Neuronal stem cell (in vitro differentiated cells): ENCODE measurements around the gene BUB3.

Source experiments
- DNase-seq: peaks from one replicate; pipeline ENCODE4 v3.0.0-alpha.2; 2013; ENCODE audit warnings: low spot score
- H2AFZ ChIP-seq: one replicate; pipeline ENCODE4 v1.6.1; 2013; ENCODE audit warnings: mild to moderate bottlenecking, low read length, inconsistent platforms
- H2AK5ac ChIP-seq: 2 replicates; pipeline ENCODE4 v1.6.1; 2013; ENCODE audit warnings: low read depth, mild to moderate bottlenecking, inconsistent platforms, low read length, moderate library complexity, mixed read lengths
- H2BK120ac ChIP-seq: 2 replicates; pipeline ENCODE4 v1.6.1; 2013; ENCODE audit warnings: low read depth, mild to moderate bottlenecking, inconsistent platforms, low read length, moderate library complexity, mixed read lengths
- H2BK12ac ChIP-seq: one replicate; pipeline ENCODE4 v1.6.1; 2013; ENCODE audit warnings: low read length, inconsistent platforms
- H2BK15ac ChIP-seq: 2 replicates; pipeline ENCODE4 v1.6.1; 2013; ENCODE audit warnings: mild to moderate bottlenecking, low read length, inconsistent platforms, mixed read lengths
- H2BK5ac ChIP-seq: one replicate; pipeline ENCODE4 v1.6.1; 2013; ENCODE audit warnings: inconsistent platforms, mild to moderate bottlenecking, low read length, moderate library complexity
- H3K14ac ChIP-seq: one replicate; pipeline ENCODE4 v1.6.1; 2013; ENCODE audit warnings: low read length, inconsistent platforms
- H3K18ac ChIP-seq: 2 replicates; pipeline ENCODE4 v1.6.1; 2013; ENCODE audit warnings: low read length, inconsistent platforms
- H3K23ac ChIP-seq: 2 replicates; pipeline ENCODE4 v1.6.1; 2013; ENCODE audit warnings: low read depth, mild to moderate bottlenecking, mixed read lengths, low read length, inconsistent platforms; ENCODE audit not compliant: poor library complexity
- H3K27ac ChIP-seq: replicated peaks from 3 replicates; pipeline ENCODE4 v1.5.1; 2013; ENCODE audit warnings: low read length, inconsistent platforms
- H3K27me3 ChIP-seq, 3 experiments: 2 replicates each; pipeline ENCODE4 v1.6.1; 2013; ENCODE audit warnings: low read length in 3 of 3, mild to moderate bottlenecking in 2 of 3, inconsistent platforms in 1 of 3, low read depth in 1 of 3, mixed read lengths in 1 of 3, moderate library complexity in 1 of 3; ENCODE audit not compliant: control insufficient read depth in 3 of 3, insufficient read depth in 3 of 3
- H3K36me3 ChIP-seq, 2 donors: replicated peaks in 1 of 2; 2 replicates each; pipeline ENCODE4 v1.6.1; 2013; ENCODE audit warnings: low read length in 2 of 2; ENCODE audit not compliant: control insufficient read depth in 2 of 2, insufficient read depth in 2 of 2
- H3K4ac ChIP-seq: 2 replicates; pipeline ENCODE4 v1.6.1; 2013; ENCODE audit warnings: inconsistent platforms, mild to moderate bottlenecking, low read length, moderate library complexity
- H3K4me1 ChIP-seq, 2 donors: 1 replicate in 1 of 2; 2 replicates in 1 of 2; pipeline ENCODE4 v1.6.1; 2013; ENCODE audit warnings: low read length in 2 of 2, low read depth in 1 of 2; ENCODE audit not compliant: control insufficient read depth in 2 of 2, insufficient read depth in 1 of 2
- H3K4me2 ChIP-seq: one replicate; pipeline ENCODE4 v1.6.1; 2013; ENCODE audit warnings: mild to moderate bottlenecking, low read length, inconsistent platforms; ENCODE audit not compliant: insufficient read depth, poor library complexity, severe bottlenecking
- H3K4me3 ChIP-seq, 2 donors: 2 replicates each; pipeline ENCODE4 v1.5.1; 2013; ENCODE audit warnings: low read length in 2 of 2, mild to moderate bottlenecking in 2 of 2, inconsistent platforms in 1 of 2, moderate library complexity in 1 of 2
- H3K79me1 ChIP-seq: one replicate; pipeline ENCODE4 v1.6.1; 2013; ENCODE audit warnings: low read depth, mild to moderate bottlenecking, inconsistent platforms, low read length, moderate library complexity
- H3K9ac ChIP-seq: one replicate; pipeline ENCODE4 v1.6.1; 2013; ENCODE audit warnings: mild to moderate bottlenecking, low read depth, low read length, inconsistent platforms; ENCODE audit not compliant: poor library complexity
- H3K9me3 ChIP-seq, 2 donors: replicated peaks in 1 of 2; 2 replicates each; pipeline versions ENCODE3 to v1.6.1; 2013; ENCODE audit warnings: low read length in 2 of 2, mild to moderate bottlenecking in 2 of 2, inconsistent platforms in 1 of 2, low read depth in 1 of 2, mixed read lengths in 1 of 2, moderate library complexity in 1 of 2; ENCODE audit not compliant: control insufficient read depth in 2 of 2, insufficient read depth in 1 of 2
- H4K8ac ChIP-seq: one replicate; pipeline ENCODE4 v1.6.1; 2013; ENCODE audit warnings: low read depth, mild to moderate bottlenecking, inconsistent platforms, low read length, moderate library complexity
- H4K91ac ChIP-seq: one replicate; pipeline ENCODE4 v1.6.1; 2013; ENCODE audit warnings: low read length, low read depth, mild to moderate bottlenecking, inconsistent platforms; ENCODE audit not compliant: poor library complexity
- WGBS, 2 donors: extraction: QIAGEN DNeasy Blood & Tissue Kit; methylation state at CpG; one replicate each; pipeline ENCODE4 v1.1.7; 2013; ENCODE audit warnings: missing lambda C conversion rate in 2 of 2, mixed read lengths in 1 of 2; ENCODE audit not compliant: insufficient read length in 2 of 2, insufficient replicate concordance in 1 of 2; ENCODE audit errors: extremely low coverage in 2 of 2; 5-methylcytosine and 5-hydroxymethylcytosine counted together

BUB3 gene

DNA sequence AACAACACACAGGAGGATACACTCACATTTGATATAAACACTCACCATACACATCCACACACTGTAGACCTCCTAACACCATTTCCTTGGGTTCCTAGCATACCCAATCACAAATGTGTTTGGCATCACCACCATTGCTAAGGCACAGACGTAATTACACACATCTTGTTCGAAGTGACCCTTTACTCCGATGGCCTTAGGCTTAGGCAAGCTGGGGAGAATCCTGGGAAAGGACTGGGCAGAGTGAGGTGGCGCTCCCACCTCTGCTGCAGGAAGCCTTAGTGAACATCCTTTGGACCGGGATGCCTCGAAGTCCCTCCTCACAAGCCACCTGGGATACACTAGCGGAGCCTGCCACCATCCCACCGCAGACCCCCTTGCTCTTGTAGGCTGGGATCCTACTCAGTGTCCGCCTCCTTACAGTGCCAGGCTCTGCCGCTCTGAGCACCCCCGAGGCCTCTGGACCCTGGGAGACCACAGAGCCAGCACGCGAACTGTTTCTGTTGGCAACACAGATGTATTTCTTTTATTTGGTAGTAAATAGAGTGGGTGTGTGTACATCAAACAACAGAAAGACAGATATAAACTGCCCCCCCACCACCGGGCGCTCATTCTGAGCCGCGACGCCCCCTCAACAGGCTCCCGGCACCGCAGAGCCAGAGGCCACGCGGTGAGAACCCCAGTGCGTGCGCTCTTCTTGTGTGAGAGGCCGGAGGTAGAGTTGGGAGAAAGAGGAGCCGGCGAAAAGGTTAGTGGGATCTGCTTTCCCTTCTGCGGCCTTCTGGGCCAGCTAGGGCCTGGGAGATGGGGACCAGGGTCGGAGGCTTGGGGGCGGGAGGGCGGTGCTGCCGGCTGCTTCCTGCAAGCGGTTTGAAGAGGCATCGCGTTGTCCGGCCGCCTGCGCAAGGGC is 12.2 kb upstream of the BUB3 start:
- no CpG with 5 or more reads among the region's 38 CpGs for WGBS, 2 donors
- Histone ChIP-seq H3K9me3 (peaks cover 0 to 2% of the 10 kb centered on the region in 2 donors), H3K4me2 (no peak overlapping the region), H3K14ac (no peak overlapping the region), H4K8ac (no peak overlapping the region), H3K18ac (peak overlapping the region; percentile 53), H3K4me3 (no peak overlapping the region), H3K4me1 (peaks cover 6 to 12% of the 10 kb centered on the region in 2 donors), H2BK15ac (peak overlapping the region; percentile 22), H2BK120ac (no peak overlapping the region), H2AK5ac (peak overlapping the region; percentile 29), H3K27ac (no peak overlapping the region), H3K9ac (no peak overlapping the region), H2AFZ (peak overlapping the region; percentile 79), H3K36me3 (no peaks in the 10 kb centered on the region), H3K79me1 (peaks cover 2% of the 10 kb centered on the region), H3K23ac (no peak overlapping the region), H4K91ac (no peak overlapping the region), H2BK5ac (no peak overlapping the region), H2BK12ac (no peak overlapping the region), H3K27me3 (peaks cover 66 to 100% (median 98%) of the 10 kb centered on the region in 3 experiments), H3K4ac (no peak overlapping the region)
- DNase-seq = no peak

- no peak for DNase-seq
- Histone ChIP-seq H3K4me3 (no peak overlapping the region), H3K27me3 (peaks cover 66 to 100% (median 98%) of the 10 kb centered on the region in 3 experiments), H4K8ac (no peak overlapping the region), H3K9ac (no peak overlapping the region), H3K18ac (peak overlapping the region; percentile 53), H3K9me3 (peaks cover 0 to 4% of the 10 kb centered on the region in 2 donors), H2BK15ac (peak overlapping the region; percentile 22), H3K4ac (no peak overlapping the region), H2BK120ac (no peak overlapping the region), H3K4me2 (no peak overlapping the region), H3K23ac (no peak overlapping the region), H3K14ac (no peak overlapping the region), H3K79me1 (peaks cover 2% of the 10 kb centered on the region), H3K27ac (no peak overlapping the region), H3K36me3 (no peaks in the 10 kb centered on the region), H2AFZ (peak overlapping the region; percentile 79), H2AK5ac (peak overlapping the region; percentile 29), H2BK5ac (no peak overlapping the region), H2BK12ac (no peak overlapping the region), H4K91ac (no peak overlapping the region), H3K4me1 (peaks cover 6 to 12% of the 10 kb centered on the region in 2 donors)
- no CpG with 5 or more reads among the region's 33 CpGs for WGBS, 2 donors
Measured at GRCh38 chr10:123142701-123143161, 11.5 kb upstream of the BUB3 start.

- Histone ChIP-seq H3K36me3 (no peaks in the 10 kb centered on the region), H3K27me3 (peaks cover 61 to 100% (median 98%) of the 10 kb centered on the region in 3 experiments), H4K91ac (no peak overlapping the region), H2BK120ac (no peak overlapping the region), H3K4ac (no peak overlapping the region), H3K79me1 (peaks cover 2% of the 10 kb centered on the region), H3K4me3 (no peak overlapping the region), H3K27ac (no peak overlapping the region), H3K14ac (no peak overlapping the region), H2BK12ac (no peak overlapping the region), H3K4me1 (peaks cover 6 to 12% of the 10 kb centered on the region in 2 donors), H3K18ac (no peak overlapping the region), H2AFZ (no peak overlapping the region), H2BK5ac (no peak overlapping the region), H4K8ac (no peak overlapping the region), H2BK15ac (no peak overlapping the region), H3K9me3 (peaks cover 0 to 4% of the 10 kb centered on the region in 2 donors), H2AK5ac (no peak overlapping the region), H3K9ac (no peak overlapping the region), H3K23ac (no peak overlapping the region), H3K4me2 (no peak overlapping the region)
- DNase-seq = peak; percentile 18
- no CpG with 5 or more reads among the region's 33 CpGs for WGBS, 2 donors
Measured at GRCh38 chr10:123143162-123143824, 10.9 kb upstream of the BUB3 start.

DNA sequence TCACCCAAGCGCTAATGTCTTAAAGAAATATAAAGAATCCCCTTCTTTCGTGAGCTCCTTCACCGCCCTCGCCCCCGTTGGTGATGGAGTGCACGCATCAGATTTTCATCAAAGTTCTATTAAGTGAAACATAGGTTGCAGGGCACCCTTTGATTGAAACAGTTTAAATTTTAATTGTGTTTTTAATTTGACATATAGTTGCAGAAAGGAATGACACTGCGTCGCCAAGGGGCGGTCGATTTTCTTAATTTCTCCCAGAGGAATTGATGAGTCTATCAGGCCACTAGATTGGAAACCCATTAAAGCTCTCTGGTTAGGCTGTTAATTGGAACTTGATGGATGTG is 10.4 kb upstream of the BUB3 start:
- no peak overlapping the region for H3K4me3 ChIP-seq
- no peaks in the 10 kb centered on the region for H3K36me3 ChIP-seq
- no peak overlapping the region for H3K23ac ChIP-seq
- H3K27me3 ChIP-seq = peaks cover 66 to 100% (median 100%) of the 10 kb centered on the region in 3 experiments
- H3K18ac ChIP-seq = no peak overlapping the region
- H3K4me2 ChIP-seq = no peak overlapping the region
- no peak overlapping the region for H4K91ac ChIP-seq
- peaks cover 2% of the 10 kb centered on the region for H3K79me1 ChIP-seq
- H4K8ac ChIP-seq = no peak overlapping the region
- no CpG with 5 or more reads among the region's 10 CpGs for WGBS, 2 donors
- H3K4ac ChIP-seq = no peak overlapping the region
- H2BK120ac ChIP-seq = no peak overlapping the region
- H2AK5ac ChIP-seq = no peak overlapping the region
- DNase-seq = no peak
- no peak overlapping the region for H3K9ac ChIP-seq
- H2BK15ac ChIP-seq = no peak overlapping the region
- H3K14ac ChIP-seq = no peak overlapping the region
- H3K9me3 ChIP-seq = peaks cover 0 to 4% of the 10 kb centered on the region in 2 donors
- no peak overlapping the region for H2BK5ac ChIP-seq
- H3K27ac ChIP-seq = no peak overlapping the region
- no peak overlapping the region for H2BK12ac ChIP-seq
- H3K4me1 ChIP-seq = peaks cover 6 to 14% of the 10 kb centered on the region in 2 donors
- H2AFZ ChIP-seq = no peak overlapping the region
